ENCODE data around the gene PRDM16. TPM values are rescaled to one million over a fixed set of nuclear protein-coding genes. Genes with fewer than 3 reads are reported as not detected.

Gene PRDM16
- total and polyA plus RNA-seq, 2 of the 4 experiments (the other 2 are of a cell fraction): 0.02 TPM; not detected in 1

GRCh38 chr1:3061566-3061965 lies 7.4 kb upstream of the PRDM16 start:
- dilution Hi-C loops (cut with HindIII; ENCODE audit: low sequenced_read_pairs, unreplicated experiment) (no loop called here), in situ Hi-C loops (cut with MboI; ENCODE audit: low sequenced_read_pairs) (loop anchor here (25.0 kb wide), 1 partner anchor 624 kb away; no protein-coding TSS in a partner anchor), intact Hi-C loops (cut with micrococcal nuclease) (loop anchor here (10.0 kb wide), 1 partner anchor 253 kb away; no protein-coding TSS in a partner anchor)
- Histone ChIP-seq H3K79me1 (ENCODE audit: low read depth in 1 of 2, low read length in 2 of 2) (no peaks in the 10 kb centered on the region), H2BK120ac (ENCODE audit: low read depth, low read length) (no peak overlapping the region), H2AK9ac (replicated peaks; ENCODE audit: low read depth, low read length, poor library complexity) (no peak overlapping the region), H3K4me2 (ENCODE audit: low read depth, low read length) (no peak overlapping the region), H3K23ac (ENCODE audit: low read depth, low read length) (no peak overlapping the region), H2BK15ac (ENCODE audit: low read depth, low read length) (no peak overlapping the region), H3K9me3 (ENCODE audit: control insufficient read depth, insufficient read depth, low read length) (no peaks in the 10 kb centered on the region), H3K56ac (ENCODE audit: extremely low read depth, insufficient read depth, low read length) (no peak overlapping the region), H3K4me1 (ENCODE audit: control insufficient read depth, insufficient read depth, low read length) (no peaks in the 10 kb centered on the region), H2AK5ac (ENCODE audit: low read depth, low read length) (no peak overlapping the region), H3K4ac (ENCODE audit: low read depth, low read length) (no peak overlapping the region), H3K18ac (ENCODE audit: low read depth, low read length) (no peak overlapping the region), H4K91ac (ENCODE audit: insufficient read depth, low read depth, low read length) (no peak overlapping the region), H3K36me3 (ENCODE audit: control insufficient read depth, insufficient read depth, low read length) (no peaks in the 10 kb centered on the region), H4K20me1 (ENCODE audit: insufficient read depth, low read length) (no peaks in the 10 kb centered on the region), H3K14ac (replicated peaks; ENCODE audit: low read depth, low read length) (no peak overlapping the region), H3K4me3 (ENCODE audit: insufficient read depth, low read depth, low read length) (no peak overlapping the region), H2BK5ac (ENCODE audit: low read depth, low read length, poor library complexity, severe bottlenecking) (no peak overlapping the region), H2AFZ (replicated peaks; ENCODE audit: low read length, poor library complexity) (no peak overlapping the region), H3K9me1 (ENCODE audit: insufficient read depth, low read length) (no peaks in the 10 kb centered on the region), H3K27me3 (ENCODE audit: control insufficient read depth, insufficient read depth, low read length) (peaks cover 40% of the 10 kb centered on the region), H3K9ac (ENCODE audit: low read depth, low read length) (no peak overlapping the region), H2BK20ac (ENCODE audit: low read depth, low read length) (no peak overlapping the region), H4K8ac (ENCODE audit: low read depth in 2 of 2, low read length in 2 of 2) (no peak overlapping the region), H3K27ac (ENCODE audit: insufficient read depth, low read length) (no peak overlapping the region), H4K5ac (ENCODE audit: low read depth, low read length) (no peak overlapping the region)
- TF ChIP-seq MAZ (IDR thresholded peaks at IDR 0.05; ENCODE audit: borderline replicate concordance, low read depth, low read length): no peak
- TF ChIP-seq CEBPB (IDR thresholded peaks at IDR 0.05; ENCODE audit: low read depth, low read length): no peak
- TF ChIP-seq ELK1 (IDR thresholded peaks at IDR 0.05; ENCODE audit: borderline replicate concordance, low read depth, low read length): no peak
- TF ChIP-seq CHD1 (IDR thresholded peaks at IDR 0.05; ENCODE audit: low read depth, low read length): no peak
- no peak for TF ChIP-seq POLR2A (IDR thresholded peaks at IDR 0.05; ENCODE audit: low read depth, low read length)
- no peak for TF ChIP-seq SMC3 (IDR thresholded peaks at IDR 0.05; ENCODE audit: low read depth, low read length)
- TF ChIP-seq, protein P1, sequence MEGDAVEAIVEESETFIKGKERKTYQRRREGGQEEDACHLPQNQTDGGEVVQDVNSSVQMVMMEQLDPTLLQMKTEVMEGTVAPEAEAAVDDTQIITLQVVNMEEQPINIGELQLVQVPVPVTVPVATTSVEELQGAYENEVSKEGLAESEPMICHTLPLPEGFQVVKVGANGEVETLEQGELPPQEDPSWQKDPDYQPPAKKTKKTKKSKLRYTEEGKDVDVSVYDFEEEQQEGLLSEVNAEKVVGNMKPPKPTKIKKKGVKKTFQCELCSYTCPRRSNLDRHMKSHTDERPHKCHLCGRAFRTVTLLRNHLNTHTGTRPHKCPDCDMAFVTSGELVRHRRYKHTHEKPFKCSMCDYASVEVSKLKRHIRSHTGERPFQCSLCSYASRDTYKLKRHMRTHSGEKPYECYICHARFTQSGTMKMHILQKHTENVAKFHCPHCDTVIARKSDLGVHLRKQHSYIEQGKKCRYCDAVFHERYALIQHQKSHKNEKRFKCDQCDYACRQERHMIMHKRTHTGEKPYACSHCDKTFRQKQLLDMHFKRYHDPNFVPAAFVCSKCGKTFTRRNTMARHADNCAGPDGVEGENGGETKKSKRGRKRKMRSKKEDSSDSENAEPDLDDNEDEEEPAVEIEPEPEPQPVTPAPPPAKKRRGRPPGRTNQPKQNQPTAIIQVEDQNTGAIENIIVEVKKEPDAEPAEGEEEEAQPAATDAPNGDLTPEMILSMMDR (conservative IDR thresholded peaks at IDR 0.05; ENCODE audit: low read depth, low read length): no peak
- no peak for TF ChIP-seq FOS (IDR thresholded peaks at IDR 0.05; ENCODE audit: low read depth, low read length)
- TF ChIP-seq RAD21 (IDR thresholded peaks at IDR 0.05; ENCODE audit: low read length): no peak
- no peak for TF ChIP-seq BHLHE40 (IDR thresholded peaks at IDR 0.05; ENCODE audit: low read depth, low read length)
- TF ChIP-seq MAFK (IDR thresholded peaks at IDR 0.05; ENCODE audit: low read depth, low read length): no peak
- TF ChIP-seq RCOR1 (IDR thresholded peaks at IDR 0.05; ENCODE audit: insufficient replicate concordance, low read length): no peak
- no peak for TF ChIP-seq NFE2L2 (IDR thresholded peaks at IDR 0.05; ENCODE audit: low read depth, low read length)
- no peak for TF ChIP-seq USF2 (IDR thresholded peaks at IDR 0.05; ENCODE audit: low read depth, low read length)
- TF ChIP-seq MXI1 (IDR thresholded peaks at IDR 0.05; ENCODE audit: borderline replicate concordance, low read depth, low read length): no peak
- TF ChIP-seq RFX5 (IDR thresholded peaks at IDR 0.05; ENCODE audit: low read depth, low read length): no peak
- POLR2A ChIA-PET (ENCODE audit: unreplicated experiment): no interaction called here
- no peak for ATAC-seq (ENCODE audit: low read depth)
- CTCF ChIA-PET: no interaction called here
- no peak for DNase-seq
- no CpG with 5 or more reads among the region's 5 CpGs for WGBS, 2 experiments (ENCODE audit: extremely low coverage in 2 of 2, insufficient read length in 1 of 2)
- BruUV-seq (replicated peaks): no TSS peak
